ENCODE data around the gene TUBAL3. TPM values are rescaled to one million over a fixed set of nuclear protein-coding genes. Genes with fewer than 3 reads are reported as not detected.

TUBAL3 gene
- polyA plus RNA-seq (2014; cell fraction: cytosol; rRNA removed) = not detected in 2 replicates
- polyA plus RNA-seq (2014; cell fraction: nucleus; rRNA removed) = not detected in 2 replicates

DNA sequence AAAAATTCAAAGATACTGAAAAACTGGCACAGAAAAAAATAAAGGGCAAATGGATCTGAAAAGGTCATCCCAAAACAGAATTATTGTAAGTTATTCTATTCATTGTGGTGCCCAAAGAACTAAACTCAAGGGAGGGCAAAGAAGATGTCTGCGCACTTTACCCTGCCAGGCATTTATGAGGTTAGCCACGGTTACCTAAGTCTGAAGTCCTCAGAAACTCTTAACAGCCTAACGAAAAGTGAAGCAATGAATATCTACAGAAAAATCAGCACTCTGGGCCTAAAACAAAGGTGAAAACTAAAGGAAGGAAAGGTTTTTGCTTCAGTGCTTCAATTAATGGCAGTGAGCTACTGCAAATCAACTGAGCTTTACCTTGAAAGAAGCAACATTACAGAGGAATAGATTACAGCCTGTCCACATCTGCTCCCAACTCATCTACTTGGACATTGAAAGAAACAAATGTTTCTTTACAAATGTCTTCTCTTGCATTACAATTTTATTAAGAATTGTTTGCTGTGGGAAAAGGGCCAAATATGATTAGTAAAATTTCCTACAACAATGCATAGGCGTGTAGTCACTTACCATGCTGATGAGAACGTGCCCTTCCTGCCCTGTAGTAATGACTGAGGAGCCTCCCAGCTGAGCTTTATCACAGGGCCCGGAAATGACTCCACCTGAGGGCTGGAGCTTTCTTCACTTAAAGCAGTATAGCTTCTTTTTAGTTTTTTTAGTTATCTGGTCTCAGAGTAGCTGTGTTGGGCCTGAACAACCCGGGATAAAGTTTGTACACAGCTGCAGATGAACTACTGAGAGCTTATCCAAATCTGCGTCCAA, at the start of gene TUBAL3:
TUBAL3 (minus strand) TSS at position 621 of the 834 bp plus-strand sequence; CDS start at position 585, 36 bp downstream.
- DNase-seq (ENCODE audit: low spot score) = no peak

DNA sequence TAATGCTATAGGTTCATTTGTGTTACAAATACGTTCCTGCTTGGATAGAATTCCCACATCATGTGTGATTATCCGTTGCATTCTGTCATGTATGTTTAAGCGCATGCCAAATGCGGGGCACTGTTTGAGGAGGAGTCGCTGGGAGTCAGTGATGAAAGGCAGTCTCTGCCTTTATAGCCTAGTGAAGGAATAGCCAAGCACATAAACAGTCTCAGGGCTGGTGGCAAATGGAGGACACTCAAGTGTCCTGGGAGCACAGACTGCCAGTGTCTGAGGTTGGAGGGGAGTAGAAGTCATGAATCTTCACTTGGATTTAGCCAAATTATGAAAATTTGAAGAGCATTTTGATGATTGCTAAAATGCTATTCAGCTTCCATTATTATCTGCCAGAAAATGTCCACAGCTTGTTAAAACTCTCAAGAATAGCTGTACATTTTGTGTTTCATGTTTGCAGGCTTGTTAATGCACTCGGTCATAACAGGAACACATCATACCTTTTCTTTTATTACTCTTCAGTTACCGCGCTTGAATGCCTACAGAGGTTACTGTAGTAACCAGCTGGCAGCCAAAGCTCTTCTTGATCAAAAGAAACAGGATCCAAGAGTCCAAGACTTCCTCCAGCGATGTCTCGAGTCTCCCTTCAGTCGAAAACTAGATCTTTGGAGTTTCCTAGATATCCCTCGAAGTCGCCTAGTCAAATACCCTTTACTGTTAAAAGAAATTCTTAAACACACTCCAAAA, 49.3 kb upstream of the TUBAL3 start:
- no peak for DNase-seq (ENCODE audit: low spot score)

GRCh38 chr10:5450605-5451384, 46.2 kb upstream of the TUBAL3 start:
- no peak for DNase-seq (ENCODE audit: low spot score)

DNA sequence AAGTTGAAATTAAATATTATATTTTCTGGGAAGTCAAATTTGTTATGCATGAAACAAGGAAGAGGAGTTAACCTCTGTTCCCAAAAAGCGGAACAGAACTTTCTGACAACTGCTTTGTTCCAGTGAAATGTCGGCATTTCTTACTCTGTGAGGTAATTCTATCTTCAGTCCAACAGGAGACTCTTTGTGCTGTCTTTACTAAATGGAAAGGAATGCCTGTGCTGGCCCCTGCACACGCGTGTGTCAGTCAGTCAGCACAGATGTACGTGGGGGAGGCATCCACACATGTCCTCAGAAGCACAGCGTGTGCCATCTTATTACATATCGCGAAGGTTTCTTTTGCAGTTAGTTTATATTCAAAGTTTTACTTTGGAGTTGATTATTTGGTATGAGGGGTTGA, 45.2 kb upstream of the TUBAL3 start:
- no peak for DNase-seq (ENCODE audit: low spot score)

DNA sequence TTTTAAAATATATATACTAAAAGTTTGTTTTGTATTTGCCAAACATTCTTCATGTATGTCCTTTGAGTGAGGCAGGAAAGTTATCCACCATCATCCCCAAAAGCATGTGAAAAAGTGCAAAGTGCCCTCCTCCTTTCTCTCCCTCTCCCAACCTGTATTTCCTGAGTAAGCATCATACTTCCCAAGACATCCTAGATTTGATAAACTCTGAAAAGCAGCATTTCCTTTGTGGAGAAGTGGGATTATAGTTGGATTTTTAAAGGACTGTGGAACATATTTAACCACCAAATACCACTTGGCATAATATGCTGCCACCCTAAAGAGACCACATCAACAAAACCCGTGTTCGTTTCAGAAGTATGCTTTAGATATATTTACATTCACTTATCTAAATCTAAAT, 44.6 kb upstream of the TUBAL3 start:
- DNase-seq (ENCODE audit: low spot score) = no peak

- DNase-seq (ENCODE audit: low spot score) = no peak
These were observed 43.8 kb upstream of the TUBAL3 start for GRCh38 chr10:5448333-5449001.

DNA sequence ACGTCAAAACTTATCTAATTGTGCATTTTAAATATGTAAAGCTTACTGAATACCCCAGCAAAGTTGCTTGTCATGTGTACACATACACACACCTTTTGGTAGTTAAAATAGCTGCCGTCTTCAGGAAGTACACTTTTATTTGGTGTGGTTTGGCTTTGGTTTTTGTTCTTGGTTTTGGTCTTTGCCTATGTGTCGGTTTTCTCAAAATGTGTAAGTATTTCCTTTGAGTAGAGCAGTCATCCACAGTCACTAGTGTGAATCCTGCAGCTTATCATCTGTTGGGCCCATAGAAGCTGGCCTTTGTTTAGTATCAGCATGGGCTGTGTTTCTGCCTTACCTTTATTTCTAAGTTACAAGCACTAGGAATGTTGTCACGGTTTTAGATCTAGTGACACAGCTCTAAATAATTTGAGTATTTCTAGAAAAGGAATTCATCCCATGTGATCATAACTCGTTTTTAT, 43.0 kb upstream of the TUBAL3 start:
- no peak for DNase-seq (ENCODE audit: low spot score)

DNA sequence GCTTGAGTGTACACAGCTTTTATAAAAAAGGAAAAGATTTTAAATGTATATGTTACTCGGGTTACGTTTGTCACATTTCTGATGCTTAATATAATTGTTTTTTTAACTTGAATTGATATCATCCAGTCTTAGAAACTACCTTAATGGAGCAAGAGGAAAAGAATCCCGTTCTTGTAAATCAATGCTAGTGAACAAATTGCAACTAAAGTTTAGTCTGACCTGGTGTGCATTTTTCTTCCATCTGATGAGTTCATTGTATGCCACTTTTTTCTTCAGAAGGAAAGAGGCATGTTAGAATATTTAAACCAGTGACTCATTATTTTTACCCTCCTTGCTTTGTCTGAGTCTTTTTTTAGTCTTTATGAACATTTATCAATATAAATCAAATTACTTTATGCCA, 42.4 kb upstream of the TUBAL3 start:
- no peak for DNase-seq (ENCODE audit: low spot score)

DNA sequence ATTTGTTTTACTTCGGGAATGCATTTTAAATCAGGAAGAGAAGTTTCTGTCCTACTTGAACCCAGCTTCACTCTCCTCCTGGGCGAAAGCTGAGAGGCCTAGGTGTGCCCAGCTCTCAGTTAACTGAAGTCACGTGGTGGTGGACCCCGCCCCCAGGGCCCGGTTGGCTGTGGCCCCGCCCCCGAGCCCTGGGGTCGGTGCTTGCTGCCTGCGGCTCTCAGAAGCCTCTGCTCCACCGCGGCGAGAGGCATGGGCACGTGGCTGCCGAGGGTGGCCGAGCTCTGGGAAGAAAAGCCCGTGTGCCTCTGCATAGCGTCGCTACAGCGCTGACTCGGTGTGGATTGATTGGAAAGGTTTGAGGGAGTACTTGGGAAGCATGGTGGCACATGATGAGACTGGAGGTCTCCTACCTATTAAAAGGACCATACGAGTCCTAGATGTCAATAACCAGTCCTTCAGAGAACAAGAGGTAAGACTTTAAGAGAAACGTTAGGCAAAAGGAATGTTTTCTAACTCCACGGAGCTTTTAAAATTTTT, 41.8 kb upstream of the TUBAL3 start:
- DNase-seq (ENCODE audit: low spot score) = no peak

DNA sequence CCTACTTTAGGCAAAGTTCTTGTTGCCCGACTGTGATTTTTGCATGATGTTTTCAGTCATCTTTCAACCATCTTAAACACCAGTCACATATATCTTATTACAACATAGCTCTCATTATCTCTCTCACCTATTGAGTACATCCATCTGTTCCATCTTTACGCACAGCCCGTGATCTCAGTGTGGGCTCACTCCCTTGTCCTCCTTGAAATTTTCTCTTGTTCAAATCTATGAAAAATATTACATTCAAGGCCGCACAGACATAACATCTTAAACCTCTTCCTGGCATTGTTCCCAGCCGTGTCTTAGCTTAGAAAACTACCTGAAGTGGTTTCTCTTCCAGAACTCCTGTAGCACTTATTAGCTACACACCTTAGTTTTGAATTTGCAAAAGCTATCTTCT, 40.4 kb upstream of the TUBAL3 start:
- no peak for DNase-seq (ENCODE audit: low spot score)

GRCh38 chr10:5443429-5443828, 38.8 kb upstream of the TUBAL3 start:
- DNase-seq (ENCODE audit: low spot score) = no peak

DNA sequence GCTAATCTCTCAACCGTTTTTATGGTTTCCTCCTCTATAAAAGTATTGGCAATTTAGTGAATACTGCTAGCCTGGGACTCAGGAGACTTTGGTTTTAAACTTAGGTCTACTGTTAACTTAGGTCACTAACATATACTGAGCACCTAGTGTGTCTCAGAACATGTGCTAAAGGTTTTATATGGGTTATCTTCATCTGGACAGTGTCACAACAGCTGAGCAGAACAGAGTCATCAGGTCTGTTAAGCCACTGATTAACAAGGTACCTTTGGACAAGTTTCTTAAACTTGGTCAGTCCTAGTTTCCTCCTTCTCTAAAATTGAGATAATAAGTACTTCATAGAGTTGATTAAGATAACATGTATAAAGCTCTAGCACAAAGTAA, 38.4 kb upstream of the TUBAL3 start:
- DNase-seq (ENCODE audit: low spot score) = no peak

GRCh38 chr10:5442065-5442989, 37.7 kb upstream of the TUBAL3 start:
- peak; percentile 52 for DNase-seq (ENCODE audit: low spot score)

GRCh38 chr10:5441106-5441505, 36.5 kb upstream of the TUBAL3 start:
- DNase-seq (ENCODE audit: low spot score) = no peak

DNA sequence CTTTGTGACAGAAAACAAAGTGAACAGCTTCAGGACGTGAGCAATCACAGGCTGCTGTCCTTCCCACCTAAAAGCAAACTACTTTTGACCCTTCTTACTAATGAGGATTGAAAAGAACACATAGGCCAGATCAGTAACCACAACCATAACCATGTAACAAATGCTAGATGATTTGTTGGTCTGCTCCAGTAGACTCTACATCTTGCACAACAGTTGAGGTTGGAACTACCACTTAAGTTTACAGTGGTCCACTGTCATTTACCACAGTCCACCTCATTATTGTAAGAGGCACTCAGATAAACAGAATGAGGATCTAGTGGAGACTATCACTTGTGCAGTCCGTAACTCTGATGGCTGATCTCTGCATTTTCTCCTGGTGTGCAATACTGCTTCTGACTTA, 35.6 kb upstream of the TUBAL3 start:
- no peak for DNase-seq (ENCODE audit: low spot score)

DNA sequence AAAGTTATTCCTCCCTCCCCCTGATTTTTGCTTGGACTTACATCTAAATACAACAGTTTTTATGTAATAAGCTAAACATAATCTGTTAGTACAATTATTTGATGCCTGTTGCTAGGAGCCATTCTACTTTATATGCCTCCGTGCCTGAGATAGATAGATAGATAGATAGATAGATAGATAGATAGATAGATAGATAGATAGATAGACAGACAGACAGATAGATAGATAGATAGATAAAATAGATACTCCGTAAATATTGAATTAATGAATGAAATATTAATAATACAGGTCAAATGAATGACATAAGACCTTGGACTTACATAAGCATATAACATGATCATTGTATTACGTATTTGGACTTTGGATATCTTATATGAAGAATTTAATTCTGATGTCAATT, 30.7 kb upstream of the TUBAL3 start:
- DNase-seq (ENCODE audit: low spot score) = no peak

GRCh38 chr10:5434017-5434753, 29.6 kb upstream of the TUBAL3 start:
- DNase-seq (ENCODE audit: low spot score) = peak; percentile 59

GRCh38 chr10:5433182-5433581, 28.6 kb upstream of the TUBAL3 start:
- DNase-seq (ENCODE audit: low spot score) = no peak

DNA sequence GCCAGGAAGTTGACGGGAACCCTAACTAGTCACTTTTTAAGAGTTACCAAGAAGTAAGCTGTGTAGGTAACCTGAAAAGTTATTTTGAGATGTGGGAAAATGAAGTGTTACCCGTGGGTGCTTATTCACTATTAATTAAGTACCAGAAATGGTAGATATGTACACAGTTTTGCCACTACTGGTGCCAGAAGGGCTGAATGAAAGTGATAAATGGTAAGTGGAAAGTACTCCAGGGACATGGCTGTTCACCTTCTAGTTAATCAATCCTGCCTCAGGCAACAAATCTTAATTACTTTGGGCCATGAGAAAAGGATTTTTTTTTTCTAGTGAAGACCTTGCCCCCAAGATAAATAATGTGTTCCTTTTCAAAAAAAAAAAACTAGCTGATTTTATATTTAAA, 23.5 kb upstream of the TUBAL3 start:
- no peak for DNase-seq (ENCODE audit: low spot score)
